Measurements from ENCODE around the gene BTBD9.

Gene BTBD9

DNA sequence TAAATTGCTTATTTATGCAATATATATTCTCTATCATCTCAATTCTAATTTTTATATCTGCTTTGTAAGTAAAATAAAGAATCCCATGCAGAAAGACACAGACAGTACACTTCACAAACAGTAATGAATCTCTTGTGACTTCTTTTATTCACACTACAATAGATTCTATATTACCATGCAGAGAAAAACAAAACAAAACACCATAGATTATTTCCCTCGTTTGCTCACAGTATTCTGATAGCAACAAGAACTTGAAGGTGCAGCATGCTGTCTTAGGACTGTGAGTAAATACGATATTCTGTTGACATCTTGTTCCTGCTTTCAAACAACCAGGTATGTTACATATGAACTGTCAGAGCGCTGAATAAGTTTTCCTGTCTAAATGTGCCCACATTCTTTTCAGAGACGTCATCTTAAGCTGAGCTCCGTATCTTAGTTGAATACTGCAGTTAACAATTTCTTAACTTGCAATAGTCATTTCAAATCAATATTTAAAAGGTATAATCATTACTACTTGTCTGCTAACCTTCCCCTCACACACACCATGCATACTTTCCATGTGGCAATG lies 140.1 kb downstream of the BTBD9 start:
- Histone ChIP-seq H4K20me1 (ENCODE audit: control insufficient read depth, insufficient read depth, low read depth, low read length) (no peaks in the 10 kb centered on the region), H3K4me2 (ENCODE audit: low read length) (no peak overlapping the region), H3K4me3 (ENCODE audit: low read length) (no peak overlapping the region), H3K36me3 (ENCODE audit: control insufficient read depth, low read length) (no peaks in the 10 kb centered on the region), H3K27me3 (ENCODE audit: control insufficient read depth, low read length) (peaks cover 7% of the 10 kb centered on the region), H3K9me3 (ENCODE audit: control insufficient read depth, insufficient read depth, low read length) (no peaks in the 10 kb centered on the region), H3K27ac (ENCODE audit: low read depth, low read length) (no peak overlapping the region), H3K4me1 (ENCODE audit: control insufficient read depth, low read length) (no peaks in the 10 kb centered on the region), H3F3A (ENCODE audit: control insufficient read depth, insufficient read depth) (no peaks in the 10 kb centered on the region), H3K79me2 (ENCODE audit: control insufficient read depth, low read length) (no peaks in the 10 kb centered on the region), H3K9me2 (replicated peaks; ENCODE audit: control insufficient read depth, low read length) (no peaks in the 10 kb centered on the region)
- TF ChIP-seq, protein P1, sequence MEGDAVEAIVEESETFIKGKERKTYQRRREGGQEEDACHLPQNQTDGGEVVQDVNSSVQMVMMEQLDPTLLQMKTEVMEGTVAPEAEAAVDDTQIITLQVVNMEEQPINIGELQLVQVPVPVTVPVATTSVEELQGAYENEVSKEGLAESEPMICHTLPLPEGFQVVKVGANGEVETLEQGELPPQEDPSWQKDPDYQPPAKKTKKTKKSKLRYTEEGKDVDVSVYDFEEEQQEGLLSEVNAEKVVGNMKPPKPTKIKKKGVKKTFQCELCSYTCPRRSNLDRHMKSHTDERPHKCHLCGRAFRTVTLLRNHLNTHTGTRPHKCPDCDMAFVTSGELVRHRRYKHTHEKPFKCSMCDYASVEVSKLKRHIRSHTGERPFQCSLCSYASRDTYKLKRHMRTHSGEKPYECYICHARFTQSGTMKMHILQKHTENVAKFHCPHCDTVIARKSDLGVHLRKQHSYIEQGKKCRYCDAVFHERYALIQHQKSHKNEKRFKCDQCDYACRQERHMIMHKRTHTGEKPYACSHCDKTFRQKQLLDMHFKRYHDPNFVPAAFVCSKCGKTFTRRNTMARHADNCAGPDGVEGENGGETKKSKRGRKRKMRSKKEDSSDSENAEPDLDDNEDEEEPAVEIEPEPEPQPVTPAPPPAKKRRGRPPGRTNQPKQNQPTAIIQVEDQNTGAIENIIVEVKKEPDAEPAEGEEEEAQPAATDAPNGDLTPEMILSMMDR (IDR thresholded peaks at IDR 0.05; ENCODE audit: low read depth, low read length, poor library complexity, severe bottlenecking) = no peak
- no peak for TF ChIP-seq EZH2phosphoT487 (IDR thresholded peaks at IDR 0.05; ENCODE audit: borderline replicate concordance, low read length)

DNA sequence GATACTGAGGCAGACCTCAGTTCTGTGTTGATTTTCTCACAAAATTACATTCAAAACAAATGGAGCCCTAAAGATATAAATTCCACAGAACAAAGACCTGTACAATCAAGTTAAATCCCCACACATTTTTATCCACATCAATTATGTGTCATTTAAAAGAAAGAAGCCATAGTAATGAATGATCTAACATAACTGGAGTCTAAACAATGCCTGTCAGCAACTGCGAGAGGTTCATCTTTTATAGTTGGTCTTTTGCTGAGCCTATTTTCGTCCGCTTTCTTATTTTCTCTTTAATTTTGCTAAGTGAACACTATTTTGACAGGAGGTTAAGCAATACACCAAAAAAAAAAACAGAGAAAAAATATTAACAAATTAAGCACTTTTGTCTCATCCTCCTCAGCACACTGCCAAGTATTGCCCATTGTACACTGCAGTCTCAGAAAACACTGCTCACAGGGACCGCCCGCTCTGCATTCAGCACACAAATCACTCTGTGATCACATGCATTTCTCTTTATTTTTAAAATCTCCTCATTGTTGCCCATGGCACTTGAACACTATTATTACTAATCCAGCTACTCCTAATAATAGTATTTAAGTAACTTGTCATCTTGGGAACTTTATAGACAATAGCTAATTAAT lies 140.8 kb downstream of the BTBD9 start:
- Histone ChIP-seq H3K79me2 (ENCODE audit: control insufficient read depth, low read length) (no peaks in the 10 kb centered on the region), H3K27me3 (ENCODE audit: control insufficient read depth, low read length) (peaks cover 5% of the 10 kb centered on the region), H3F3A (ENCODE audit: control insufficient read depth, insufficient read depth) (no peaks in the 10 kb centered on the region), H3K9me3 (ENCODE audit: control insufficient read depth, insufficient read depth, low read length) (no peaks in the 10 kb centered on the region), H3K4me2 (ENCODE audit: low read length) (no peak overlapping the region), H3K27ac (ENCODE audit: low read depth, low read length) (no peak overlapping the region), H4K20me1 (ENCODE audit: control insufficient read depth, insufficient read depth, low read depth, low read length) (no peaks in the 10 kb centered on the region), H3K36me3 (ENCODE audit: control insufficient read depth, low read length) (no peaks in the 10 kb centered on the region), H3K4me1 (ENCODE audit: control insufficient read depth, low read length) (no peaks in the 10 kb centered on the region), H3K9me2 (replicated peaks; ENCODE audit: control insufficient read depth, low read length) (no peaks in the 10 kb centered on the region), H3K4me3 (ENCODE audit: low read length) (no peak overlapping the region)
- TF ChIP-seq, protein P1 (IDR thresholded peaks at IDR 0.05; ENCODE audit: low read depth, low read length, poor library complexity, severe bottlenecking) = no peak
- no peak for TF ChIP-seq EZH2phosphoT487 (IDR thresholded peaks at IDR 0.05; ENCODE audit: borderline replicate concordance, low read length)

GRCh38 chr6:38498085-38498484 lies 141.6 kb downstream of the BTBD9 start:
- Histone ChIP-seq H3K4me3 (ENCODE audit: low read length) (no peak overlapping the region), H3K79me2 (ENCODE audit: control insufficient read depth, low read length) (no peaks in the 10 kb centered on the region), H3K27ac (ENCODE audit: low read depth, low read length) (no peak overlapping the region), H4K20me1 (ENCODE audit: control insufficient read depth, insufficient read depth, low read depth, low read length) (no peaks in the 10 kb centered on the region), H3K9me2 (replicated peaks; ENCODE audit: control insufficient read depth, low read length) (no peaks in the 10 kb centered on the region), H3K4me2 (ENCODE audit: low read length) (no peak overlapping the region), H3K4me1 (ENCODE audit: control insufficient read depth, low read length) (no peaks in the 10 kb centered on the region), H3K36me3 (ENCODE audit: control insufficient read depth, low read length) (no peaks in the 10 kb centered on the region), H3K9me3 (ENCODE audit: control insufficient read depth, insufficient read depth, low read length) (no peaks in the 10 kb centered on the region), H3K27me3 (ENCODE audit: control insufficient read depth, low read length) (peaks cover 4% of the 10 kb centered on the region), H3F3A (ENCODE audit: control insufficient read depth, insufficient read depth) (no peaks in the 10 kb centered on the region)
- TF ChIP-seq EZH2phosphoT487 (IDR thresholded peaks at IDR 0.05; ENCODE audit: borderline replicate concordance, low read length) = no peak
- TF ChIP-seq, protein P1 (IDR thresholded peaks at IDR 0.05; ENCODE audit: low read depth, low read length, poor library complexity, severe bottlenecking) = no peak

Measured in DOHH2 (cell line).